Activated T-cell treated with anti-CD3 and anti-CD28 coated beads for 24 hours (primary cell): ENCODE measurements around the gene S1PR1.

ENCODE experiments used
- DNase-seq: peaks from one replicate; pipeline ENCODE4 v3.0.0-alpha.2; 2020; ENCODE audit warnings: low read depth

S1PR1 gene

DNA sequence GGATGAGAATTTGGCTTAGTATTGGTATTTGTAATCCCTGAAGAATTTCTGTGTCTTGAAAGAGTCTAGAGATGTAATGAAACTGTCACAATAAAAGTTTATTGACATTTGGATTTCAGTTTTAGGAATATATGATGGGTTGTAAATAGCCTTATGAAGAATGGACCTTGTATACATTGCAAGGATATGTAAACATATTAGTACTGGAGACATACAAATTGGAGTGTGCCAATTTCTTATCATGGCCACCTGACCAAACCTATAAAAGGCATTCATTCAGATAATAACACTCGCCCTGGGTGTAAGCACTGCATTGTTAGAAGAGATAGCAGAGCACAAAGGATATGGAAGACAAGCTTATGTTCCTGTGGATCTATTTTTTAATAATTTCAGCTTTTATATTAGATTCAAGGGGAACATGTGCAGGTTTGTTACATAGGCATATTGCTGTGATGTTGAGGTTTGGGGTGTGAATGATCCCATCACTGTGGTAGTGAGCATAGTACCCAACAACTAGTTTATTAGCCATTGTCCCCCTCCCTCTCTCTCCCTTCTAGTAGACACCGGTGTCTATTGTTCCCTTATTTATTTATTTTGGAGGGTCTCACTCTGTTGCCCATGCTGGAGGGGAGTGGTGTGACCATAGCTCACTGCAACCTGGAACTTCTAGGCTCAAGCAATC, 8.6 kb downstream of the S1PR1 start:
- DNase-seq = no peak

- no peak for DNase-seq
Observed at GRCh38 chr1:101247404-101248287, 10.8 kb downstream of the S1PR1 start.

DNA sequence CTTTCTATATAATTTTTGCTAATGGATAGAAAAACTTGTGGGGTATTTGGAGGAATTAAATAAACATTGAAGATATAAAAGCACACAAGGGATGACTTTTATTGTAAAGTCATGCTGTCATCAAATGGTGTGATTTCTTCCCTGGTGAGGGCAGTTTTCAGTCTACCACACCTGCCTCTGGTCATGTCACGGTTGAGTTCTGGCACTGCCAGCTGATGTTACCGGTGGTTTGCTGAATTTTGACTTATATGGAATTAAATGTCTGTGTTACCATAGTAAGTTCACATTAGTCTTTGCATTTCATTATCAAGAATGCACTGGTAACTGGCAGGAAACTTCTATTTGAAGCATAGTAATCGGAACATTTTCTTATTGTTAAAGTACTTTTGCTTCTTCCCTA, 13.4 kb downstream of the S1PR1 start:
- no peak for DNase-seq

DNA sequence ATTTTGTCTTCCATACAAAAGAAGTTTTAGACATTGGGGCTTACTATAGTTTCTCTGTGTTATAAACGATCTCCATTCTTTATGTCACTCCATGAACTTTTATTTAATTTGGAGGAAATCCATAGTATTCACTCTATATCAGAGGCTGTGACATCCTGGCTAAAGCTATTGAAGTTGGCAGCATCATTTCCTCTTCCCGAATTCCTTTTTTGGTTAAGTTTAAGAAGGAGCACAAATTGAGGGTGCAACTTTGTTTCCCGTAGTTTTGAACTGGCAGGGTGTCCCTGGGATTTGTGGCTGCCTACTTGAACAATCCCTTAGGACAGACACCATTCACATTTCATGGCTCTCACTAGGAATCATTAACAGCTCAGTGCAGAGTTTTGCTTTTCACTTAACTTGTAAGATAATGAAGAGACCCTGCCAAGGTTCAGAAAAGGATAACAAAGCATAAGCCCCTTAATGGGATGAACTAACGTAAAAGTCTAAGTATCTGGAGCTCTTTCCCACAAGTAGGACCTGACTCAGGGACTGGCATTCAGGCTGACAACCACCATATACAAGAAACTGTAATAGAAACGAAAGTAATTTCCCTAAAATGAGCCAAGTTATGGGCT, 13.9 kb downstream of the S1PR1 start:
- DNase-seq = no peak

- no peak for DNase-seq
Observed at GRCh38 chr1:101251504-101251903, 14.7 kb downstream of the S1PR1 start.

DNA sequence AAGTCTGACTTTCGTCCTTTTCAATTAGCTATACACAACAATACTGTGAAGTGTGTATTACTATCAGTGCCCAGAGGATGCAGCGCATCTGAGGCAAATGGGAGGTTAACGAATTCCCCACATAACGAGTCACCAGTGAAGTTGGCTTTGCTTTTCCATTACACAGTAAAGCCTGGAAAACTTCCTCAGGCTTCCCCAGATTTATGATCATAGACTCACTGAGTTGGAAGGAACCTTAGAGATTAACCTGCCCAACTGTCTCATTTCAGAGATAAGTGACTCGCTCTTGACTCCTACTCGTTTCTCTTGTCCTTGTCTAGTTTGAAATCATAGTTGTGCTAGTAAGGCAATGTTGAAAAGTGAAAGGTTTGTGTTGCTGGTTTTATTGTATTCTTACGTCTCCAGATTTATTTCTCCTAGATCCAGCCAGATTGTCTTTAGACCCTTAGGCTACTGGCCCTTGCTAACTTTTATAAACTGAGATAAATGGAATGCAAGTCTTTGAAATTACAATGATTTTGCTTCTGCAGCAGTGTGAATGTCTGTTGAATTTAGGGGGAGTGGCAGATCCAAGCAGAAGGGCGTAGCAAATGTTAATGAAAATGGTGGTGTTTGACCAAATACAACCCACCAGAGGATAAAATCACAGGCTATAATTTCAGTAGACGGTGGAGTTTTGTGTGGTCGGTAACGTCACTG, 17.3 kb downstream of the S1PR1 start:
- DNase-seq = no peak

DNA sequence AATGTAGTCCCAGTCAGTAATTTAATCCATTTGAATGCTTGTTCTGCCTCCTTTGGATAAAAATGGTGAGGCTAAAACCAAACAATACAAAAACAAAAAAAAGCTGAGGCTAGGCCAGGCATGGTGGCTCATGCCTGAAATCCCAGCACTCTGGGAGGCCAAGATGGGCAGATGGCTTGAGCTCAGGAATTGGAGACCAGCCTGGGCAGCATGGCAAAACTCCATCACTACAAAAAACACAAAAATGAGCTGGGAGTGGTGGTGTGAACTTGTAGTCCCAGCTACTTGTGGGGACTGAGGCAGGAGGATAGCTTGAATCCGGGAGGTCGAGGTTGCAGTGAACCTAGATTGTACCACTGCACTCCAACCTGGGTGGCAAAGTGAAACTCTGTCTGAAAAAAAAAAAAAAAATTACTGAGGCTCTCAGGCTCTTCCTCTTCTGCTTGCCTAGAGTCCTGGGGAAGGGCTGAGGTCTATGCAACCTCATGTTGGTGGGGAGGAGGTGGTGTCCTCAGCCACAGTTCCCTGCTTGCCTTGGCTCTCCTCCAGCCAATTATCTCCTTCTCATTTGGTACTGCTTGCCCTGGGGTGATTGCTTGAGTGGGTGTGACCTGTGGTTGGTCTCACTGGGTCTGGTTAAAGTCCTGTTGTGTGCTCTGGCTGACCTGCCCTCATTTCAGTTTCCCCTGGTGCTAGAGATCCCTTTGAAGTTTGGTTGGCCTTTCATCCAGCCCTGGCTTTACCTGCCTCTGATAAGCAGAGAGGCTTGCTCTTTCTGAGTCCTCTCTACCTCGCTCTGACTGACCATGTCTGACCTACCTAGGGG, 20.9 kb downstream of the S1PR1 start:
- no peak for DNase-seq

DNA sequence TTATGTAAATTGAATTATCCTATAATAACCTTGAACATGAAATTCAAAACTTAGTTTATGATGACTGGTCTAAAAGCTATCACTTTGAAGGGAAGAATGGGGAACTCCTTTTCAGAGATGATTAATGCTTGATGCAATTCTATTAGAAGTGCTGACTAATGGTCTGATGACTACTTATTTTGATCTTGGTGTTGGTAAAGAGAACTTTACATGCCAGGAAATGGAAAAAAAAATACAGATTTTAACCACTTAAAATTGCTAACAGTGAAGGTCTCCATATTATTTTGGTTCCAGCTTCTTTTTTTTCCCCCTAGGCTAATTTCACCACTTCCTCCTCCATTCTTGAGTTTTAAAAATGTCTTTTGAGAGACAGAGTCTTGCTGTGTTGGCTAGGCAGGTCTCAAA, 22.9 kb downstream of the S1PR1 start:
- no peak for DNase-seq

- DNase-seq = no peak
Observed at GRCh38 chr1:101260556-101261350, 23.9 kb downstream of the S1PR1 start.

DNA sequence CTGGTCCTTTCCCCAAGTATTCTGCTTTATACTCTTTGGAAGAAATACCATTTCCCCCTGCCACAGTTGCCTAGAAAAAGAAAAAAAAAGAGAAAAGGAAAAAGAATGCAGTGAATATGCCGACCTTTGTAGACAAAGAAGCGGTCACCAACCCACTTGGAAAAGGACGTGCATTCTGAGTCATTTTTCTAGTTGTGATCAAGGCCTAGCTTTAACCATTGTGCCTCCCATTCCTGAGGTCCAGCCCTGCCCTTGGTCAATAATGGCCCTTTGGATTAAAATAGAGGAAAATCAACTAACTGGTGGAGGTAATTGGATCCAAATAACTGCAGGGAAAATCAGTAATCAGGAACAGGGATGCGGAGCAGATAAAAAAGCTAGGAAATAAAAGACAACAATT, 24.8 kb downstream of the S1PR1 start:
- DNase-seq = no peak

- no peak for DNase-seq
Observed at GRCh38 chr1:101262060-101262459, 25.2 kb downstream of the S1PR1 start.

- no peak for DNase-seq
Observed at GRCh38 chr1:101262630-101263348, 26.0 kb downstream of the S1PR1 start.

- DNase-seq = no peak
Observed at GRCh38 chr1:101264697-101265096, 27.9 kb downstream of the S1PR1 start.

GRCh38 chr1:101265684-101266083, 28.9 kb downstream of the S1PR1 start:
- DNase-seq = no peak

- DNase-seq = no peak
Observed at GRCh38 chr1:101267082-101267481, 30.3 kb downstream of the S1PR1 start.

DNA sequence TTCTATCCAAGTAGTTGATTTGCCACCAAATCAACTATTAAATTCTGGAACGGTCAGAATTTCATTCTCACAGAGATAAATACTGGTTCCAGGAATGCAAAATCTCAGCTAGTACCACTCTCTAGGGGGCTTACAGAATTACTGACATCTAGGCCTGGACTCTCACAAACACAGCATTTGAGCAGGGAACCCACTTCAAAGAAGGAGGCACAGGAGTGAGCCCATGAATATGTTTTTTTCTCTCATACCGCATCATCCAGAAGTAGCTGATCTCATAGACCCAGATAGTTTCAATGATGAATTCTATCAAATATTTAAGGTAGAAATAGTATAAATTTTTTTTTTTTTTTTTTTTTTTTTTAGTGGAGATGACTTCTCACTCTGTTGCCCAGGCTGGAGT, 32.1 kb downstream of the S1PR1 start:
- DNase-seq = no peak

- DNase-seq = no peak
Observed at GRCh38 chr1:101275672-101276071, 38.9 kb downstream of the S1PR1 start.

DNA sequence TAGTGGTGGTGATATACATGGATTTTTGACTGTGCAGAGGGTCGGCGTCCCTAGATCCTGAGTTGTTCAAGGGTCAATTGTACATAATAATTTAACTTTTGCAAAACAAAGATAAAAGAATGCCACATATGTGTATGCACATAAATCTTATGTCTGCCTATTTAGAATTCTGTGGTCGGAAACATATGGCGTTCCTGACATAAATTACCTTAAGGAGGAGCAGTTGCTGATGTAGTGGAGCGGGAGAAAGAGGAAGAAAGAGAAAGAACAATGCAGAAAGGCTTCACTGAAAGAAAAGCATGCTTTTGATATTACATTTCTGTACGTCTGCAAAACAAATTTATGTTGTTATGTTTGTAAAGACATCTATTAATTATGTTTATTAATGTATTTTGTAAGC, 40.0 kb downstream of the S1PR1 start:
- DNase-seq = no peak

DNA sequence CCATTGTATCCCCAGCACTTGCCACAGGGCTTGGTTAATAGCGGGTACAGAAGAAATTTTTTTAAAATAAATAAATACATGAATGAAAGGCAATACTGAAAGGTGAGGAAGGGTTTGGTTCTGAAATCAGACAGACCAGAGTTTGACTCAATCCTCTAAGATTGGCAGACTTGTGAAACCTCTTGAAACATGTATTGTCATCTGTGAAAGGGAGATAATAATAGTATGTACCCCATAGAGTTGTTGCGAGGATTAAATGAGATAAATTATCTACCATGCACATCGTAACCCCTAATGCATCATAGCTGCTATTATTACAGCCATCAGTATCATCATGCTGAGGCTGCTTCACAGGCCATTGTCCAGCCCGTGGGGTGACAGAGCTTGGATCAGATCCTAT, 41.4 kb downstream of the S1PR1 start:
- DNase-seq = no peak

- DNase-seq = no peak
Observed at GRCh38 chr1:101278845-101279244, 42.0 kb downstream of the S1PR1 start.
